Glomerular visceral epithelial cell (primary cell): ENCODE measurements around the gene NAT9.

Source experiments
- DNase-seq: peaks from one replicate; pipeline ENCODE4 v3.0.0-alpha.2; 2016; ENCODE audit errors: extremely low spot score

NAT9 gene

GRCh38 chr17:74761419-74761818, 14.7 kb downstream of the NAT9 start:
- no peak for DNase-seq

- no peak for DNase-seq
These were observed 15.6 kb downstream of the NAT9 start for GRCh38 chr17:74760404-74761105.

GRCh38 chr17:74759941-74760340, 16.2 kb downstream of the NAT9 start:
- DNase-seq, result no peak

- peak; percentile 80 for DNase-seq
These were observed 16.8 kb downstream of the NAT9 start for GRCh38 chr17:74759243-74759801.

GRCh38 chr17:74758848-74759168, 17.3 kb downstream of the NAT9 start:
- DNase-seq, result peak; percentile 71

GRCh38 chr17:74757931-74758847, 18.0 kb downstream of the NAT9 start:
- DNase-seq, result peak; percentile 67

GRCh38 chr17:74757502-74757901, 18.6 kb downstream of the NAT9 start:
- peak; percentile 40 for DNase-seq

GRCh38 chr17:74756891-74757290, 19.3 kb downstream of the NAT9 start:
- DNase-seq, result no peak

- no peak for DNase-seq
These were observed 20.6 kb downstream of the NAT9 start for GRCh38 chr17:74755533-74755932.

GRCh38 chr17:74754832-74755231, 21.3 kb downstream of the NAT9 start:
- DNase-seq, result no peak

GRCh38 chr17:74752822-74753401, 23.2 kb downstream of the NAT9 start:
- DNase-seq, result no peak

- no peak for DNase-seq
These were observed 23.7 kb downstream of the NAT9 start for GRCh38 chr17:74752415-74752814.

GRCh38 chr17:74750327-74751069, 25.6 kb downstream of the NAT9 start:
- peak; percentile 40 for DNase-seq

GRCh38 chr17:74750039-74750326, 26.2 kb downstream of the NAT9 start:
- no peak for DNase-seq

GRCh38 chr17:74749279-74750038, 26.7 kb downstream of the NAT9 start:
- DNase-seq, result peak; percentile 80

GRCh38 chr17:74748529-74749278, 27.4 kb downstream of the NAT9 start, which contains the start of gene NHERF1:
Gene NHERF1 (plus strand): TSS chr17:74748628. CDS start chr17:74748847, 219 bp downstream.
- peak; percentile 95 for DNase-seq

- no peak for DNase-seq
These were observed 27.9 kb downstream of the NAT9 start for GRCh38 chr17:74748279-74748528.

GRCh38 chr17:74746922-74747321, 29.2 kb downstream of the NAT9 start:
- no peak for DNase-seq

- DNase-seq, result no peak
These were observed 29.8 kb downstream of the NAT9 start for GRCh38 chr17:74746376-74746775.

GRCh38 chr17:74745548-74746177, 30.5 kb downstream of the NAT9 start:
- no peak for DNase-seq
